WERI-Rb-1 (cell line): ENCODE results near the gene DHX30.
A peak's percentile ranks its signal among the peaks of the same experiment; 100 is the strongest.

Experiments used
- DNase-seq: peaks from one replicate; pipeline ENCODE4 v3.0.0-alpha.2; 2020
- H3K27ac ChIP-seq: fragments of 250-450 bp; sonication (Bioruptor Pico); 2 replicates; pipeline ENCODE4 v1.5.1; 2020; ENCODE audit warnings: mild to moderate bottlenecking, moderate library complexity
- H3K27me3 ChIP-seq: fragments of 250-450 bp; sonication (Bioruptor Pico); 2 replicates; pipeline ENCODE4 v1.5.1; 2021; ENCODE audit warnings: mild to moderate bottlenecking, low read depth, moderate library complexity; ENCODE audit not compliant: insufficient read depth, severe bottlenecking
- H3K36me3 ChIP-seq: fragments of 250-450 bp; sonication (Bioruptor Pico); 2 replicates; pipeline ENCODE4 v1.5.1; 2020; ENCODE audit warnings: mild to moderate bottlenecking, moderate library complexity
- H3K4me3 ChIP-seq: 2 replicates; pipeline ENCODE4 v1.5.1; 2011; ENCODE audit warnings: low read depth, mild to moderate bottlenecking, control low read depth, low read length
- H3K9me3 ChIP-seq: fragments of 250-450 bp; sonication (Bioruptor Pico); 2 replicates; pipeline ENCODE4 v1.5.1; 2021; ENCODE audit warnings: mild to moderate bottlenecking, moderate library complexity; ENCODE audit not compliant: severe bottlenecking
- TF ChIP-seq, protein P1 (sequence below): IDR thresholded peaks from 2 replicates; pipeline ENCODE4 v1.5.1; 2011; ENCODE audit warnings: low read depth, mild to moderate bottlenecking, control low read depth, inconsistent platforms, low read length

The DHX30 gene

DNA sequence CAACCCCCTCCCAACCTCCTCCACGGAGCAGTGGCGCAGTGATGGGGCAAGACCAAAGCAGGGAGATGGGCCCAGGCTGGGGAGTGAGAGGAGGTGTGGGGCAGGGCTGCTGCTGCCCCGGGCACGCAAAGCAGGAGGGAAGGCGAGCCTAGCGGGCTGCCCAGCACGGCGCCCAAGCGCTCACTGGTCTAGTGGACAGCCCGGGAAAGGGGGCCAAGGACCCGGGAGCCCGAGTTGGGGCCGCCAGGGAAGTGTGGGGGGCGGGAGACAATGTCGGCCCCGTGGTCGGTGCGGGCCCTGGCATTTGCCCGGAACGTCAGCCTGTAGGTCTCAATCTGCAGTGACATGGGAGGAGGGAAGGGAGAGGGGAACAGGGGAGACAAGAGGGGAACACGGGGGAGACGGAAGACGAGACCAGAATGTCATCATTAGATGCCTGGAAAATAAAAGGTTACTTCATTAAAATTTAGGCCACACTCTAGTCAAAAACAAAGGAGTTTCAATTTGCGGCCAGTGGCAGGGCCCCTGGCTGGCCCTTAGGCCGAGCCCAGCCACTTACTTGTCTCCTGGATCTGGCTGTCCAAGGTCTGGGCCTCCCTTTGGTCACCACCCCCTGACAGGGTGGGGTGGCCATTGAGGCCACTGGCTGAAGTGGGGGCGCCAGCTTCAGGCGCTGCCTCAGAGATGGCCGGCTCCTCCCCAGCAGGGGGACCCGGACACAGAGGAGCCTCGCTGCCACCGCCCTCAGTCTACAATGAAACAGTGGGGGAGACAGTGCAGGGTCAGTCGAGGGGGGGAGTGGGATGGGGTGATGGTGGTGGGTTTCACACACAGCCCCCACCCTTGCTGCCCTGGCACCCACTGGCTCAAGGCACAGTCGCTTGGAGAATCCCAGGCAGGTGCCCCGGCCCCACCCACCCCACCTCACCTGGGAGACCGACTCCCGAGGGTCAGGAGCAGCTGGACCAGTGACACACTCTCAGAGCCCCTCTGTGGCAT, 50.0 kb downstream of the DHX30 start:
- no peak for DNase-seq

DNA sequence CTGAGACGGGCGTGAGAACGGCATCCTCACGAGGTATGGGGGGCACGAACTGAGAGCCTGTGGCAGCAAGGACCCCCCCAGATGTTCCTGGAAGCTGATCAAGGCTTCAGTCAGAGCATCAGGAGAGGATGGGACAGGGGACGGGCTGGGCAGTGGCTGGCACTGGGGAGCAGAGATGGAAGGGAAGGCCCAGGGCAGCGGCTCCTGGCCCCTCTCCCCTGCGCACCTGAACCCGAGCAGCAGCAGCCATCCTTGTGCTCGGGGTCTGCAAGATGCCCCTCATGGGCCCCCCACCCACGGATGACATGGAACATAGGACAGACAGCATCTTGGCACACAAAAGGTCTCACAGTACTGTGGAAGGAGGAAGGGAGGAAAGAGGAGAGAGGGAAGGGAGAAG, 51.3 kb downstream of the DHX30 start:
- H3K4me3 ChIP-seq: no peak overlapping the region
- H3K36me3 ChIP-seq: peaks cover 69% of the 10 kb centered on the region
- no peaks in the 10 kb centered on the region for H3K27me3 ChIP-seq
- H3K27ac ChIP-seq: no peak overlapping the region
- H3K9me3 ChIP-seq: no peaks in the 10 kb centered on the region
- TF ChIP-seq, protein P1, sequence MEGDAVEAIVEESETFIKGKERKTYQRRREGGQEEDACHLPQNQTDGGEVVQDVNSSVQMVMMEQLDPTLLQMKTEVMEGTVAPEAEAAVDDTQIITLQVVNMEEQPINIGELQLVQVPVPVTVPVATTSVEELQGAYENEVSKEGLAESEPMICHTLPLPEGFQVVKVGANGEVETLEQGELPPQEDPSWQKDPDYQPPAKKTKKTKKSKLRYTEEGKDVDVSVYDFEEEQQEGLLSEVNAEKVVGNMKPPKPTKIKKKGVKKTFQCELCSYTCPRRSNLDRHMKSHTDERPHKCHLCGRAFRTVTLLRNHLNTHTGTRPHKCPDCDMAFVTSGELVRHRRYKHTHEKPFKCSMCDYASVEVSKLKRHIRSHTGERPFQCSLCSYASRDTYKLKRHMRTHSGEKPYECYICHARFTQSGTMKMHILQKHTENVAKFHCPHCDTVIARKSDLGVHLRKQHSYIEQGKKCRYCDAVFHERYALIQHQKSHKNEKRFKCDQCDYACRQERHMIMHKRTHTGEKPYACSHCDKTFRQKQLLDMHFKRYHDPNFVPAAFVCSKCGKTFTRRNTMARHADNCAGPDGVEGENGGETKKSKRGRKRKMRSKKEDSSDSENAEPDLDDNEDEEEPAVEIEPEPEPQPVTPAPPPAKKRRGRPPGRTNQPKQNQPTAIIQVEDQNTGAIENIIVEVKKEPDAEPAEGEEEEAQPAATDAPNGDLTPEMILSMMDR: no peak
- no peak for DNase-seq

More for the DNA sequence above, 50.0 kb downstream of the DHX30 start:
- Histone ChIP-seq H3K9me3 (no peaks in the 10 kb centered on the region), H3K27ac (no peak overlapping the region), H3K4me3 (no peak overlapping the region), H3K27me3 (no peaks in the 10 kb centered on the region), H3K36me3 (peaks cover 83% of the 10 kb centered on the region)
- TF ChIP-seq, protein P1: peak; percentile 16; the same call in 1 of the 2 replicates

DNA sequence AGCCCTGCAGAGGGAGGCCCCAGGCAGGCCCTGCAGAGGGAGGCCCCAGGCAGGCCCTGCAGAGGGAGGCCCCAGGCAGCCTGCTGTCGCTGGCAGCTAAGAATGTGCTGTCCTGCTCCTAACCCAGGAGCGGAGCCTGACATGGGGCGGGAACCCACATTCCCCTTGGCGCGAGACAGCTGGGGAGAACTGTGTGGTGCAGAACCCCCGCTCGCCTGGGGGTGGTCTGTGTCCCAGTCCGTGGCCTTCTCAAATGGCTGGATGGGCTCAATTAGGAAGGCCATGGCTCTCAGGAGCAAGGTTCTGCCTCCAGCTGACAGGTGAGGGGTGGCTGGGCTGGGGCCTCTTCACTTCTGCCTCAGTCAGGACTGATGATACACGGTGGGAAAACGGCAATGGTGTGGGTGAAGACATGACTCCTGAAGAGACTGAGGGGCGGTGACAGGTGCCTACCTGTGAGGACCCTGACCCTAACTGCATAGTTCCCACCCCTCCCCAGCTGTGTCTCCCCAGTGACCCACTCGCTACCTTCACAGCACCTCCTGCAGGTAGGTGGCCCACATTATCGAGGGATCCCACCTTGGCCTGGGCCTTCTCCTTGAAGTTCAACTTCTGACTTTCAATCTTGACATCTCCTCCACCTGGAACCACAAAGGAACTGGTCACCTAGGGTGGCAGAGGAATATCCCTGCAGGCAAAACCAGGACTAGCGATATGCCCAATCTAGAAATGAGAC, 52.0 kb downstream of the DHX30 start:
- Histone ChIP-seq H3K4me3 (no peak overlapping the region), H3K36me3 (peaks cover 63% of the 10 kb centered on the region), H3K27ac (no peak overlapping the region), H3K9me3 (no peaks in the 10 kb centered on the region), H3K27me3 (no peaks in the 10 kb centered on the region)
- DNase-seq: no peak
- TF ChIP-seq, protein P1: peak; percentile 31; the same call in 1 of the 2 replicates

DNA sequence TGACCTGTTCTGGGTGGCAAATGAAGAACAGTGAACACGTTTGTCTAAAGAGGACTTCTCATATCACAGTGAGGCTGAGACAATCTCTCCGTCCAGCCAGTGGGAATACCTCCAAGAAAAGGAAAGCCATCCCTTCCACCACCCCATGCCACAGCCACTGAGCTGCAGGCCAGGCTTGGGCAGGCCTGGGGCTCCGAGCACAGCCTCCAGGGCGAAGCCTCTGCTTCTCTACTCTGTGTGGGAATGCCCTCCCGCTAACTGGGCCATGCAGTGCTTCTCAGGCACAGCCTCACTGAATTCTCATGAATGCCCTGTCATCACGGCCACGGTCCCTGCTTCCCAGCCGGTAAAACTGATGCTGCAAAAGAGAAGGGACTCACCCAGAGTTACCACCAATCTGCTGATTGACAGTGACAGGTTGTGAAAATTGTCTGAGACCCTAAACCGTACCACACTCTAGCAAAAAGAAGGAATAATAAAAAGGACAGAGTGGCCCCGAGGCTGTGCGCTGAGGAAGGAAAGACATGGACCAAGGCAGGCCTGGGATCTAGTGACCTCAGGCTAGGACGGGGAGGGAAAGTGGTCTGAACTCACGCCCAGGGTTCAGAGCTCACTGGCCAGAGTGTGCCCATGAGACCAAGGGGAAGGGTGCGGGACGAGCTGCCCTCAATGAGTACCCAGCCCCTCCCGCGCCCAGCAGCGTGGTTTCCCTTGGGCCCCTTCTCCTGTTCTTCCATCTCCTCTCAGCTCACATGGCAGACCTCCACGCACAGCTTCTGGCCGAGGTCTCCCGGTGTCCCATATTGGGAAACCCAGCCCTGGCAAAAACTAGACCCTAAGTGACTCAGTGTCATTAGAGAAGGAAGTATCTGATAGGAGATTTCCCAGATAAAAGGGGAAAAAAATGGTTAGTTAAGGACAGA, 52.8 kb downstream of the DHX30 start:
- peaks cover 55% of the 10 kb centered on the region for H3K36me3 ChIP-seq
- TF ChIP-seq, protein P1: no peak
- no peak overlapping the region for H3K4me3 ChIP-seq
- no peak overlapping the region for H3K27ac ChIP-seq
- no peaks in the 10 kb centered on the region for H3K9me3 ChIP-seq
- no peaks in the 10 kb centered on the region for H3K27me3 ChIP-seq
- DNase-seq: no peak

DNA sequence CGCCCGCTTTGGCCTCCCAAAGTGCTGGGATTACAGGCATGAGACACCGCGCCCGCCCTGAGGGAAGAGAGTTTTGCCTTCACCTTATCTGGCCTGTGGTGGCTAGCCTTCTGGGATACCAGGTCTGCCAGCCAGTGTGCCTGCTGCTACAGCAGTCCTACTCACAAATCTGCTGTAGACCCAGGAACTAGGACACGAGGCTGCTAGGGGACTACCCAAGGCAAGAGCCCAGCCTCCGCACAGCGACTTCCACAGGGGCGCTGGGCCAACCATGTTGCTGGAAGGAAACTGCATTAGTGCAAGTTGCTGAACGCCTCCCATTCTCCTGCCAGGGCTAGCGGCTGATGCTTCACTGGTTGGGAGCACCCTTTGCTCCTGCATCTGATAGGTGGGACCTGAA, 53.7 kb downstream of the DHX30 start:
- Histone ChIP-seq H3K9me3 (no peaks in the 10 kb centered on the region), H3K4me3 (no peak overlapping the region), H3K27me3 (no peaks in the 10 kb centered on the region), H3K36me3 (peaks cover 45% of the 10 kb centered on the region), H3K27ac (no peak overlapping the region)
- DNase-seq: no peak
- TF ChIP-seq, protein P1: no peak
